ENCODE data around the gene UNC5CL.

Gene UNC5CL

GRCh38 chr6:41039060-41039998, at the start of gene UNC5CL:
UNC5CL (minus strand) TSS chr6:41039221; CDS start chr6:41035074, 4,147 bp downstream.
- peak; percentile 32 to 61 (median 51) for DNase-seq

GRCh38 chr6:41088451-41088850, 49.4 kb upstream of the UNC5CL start:
- DNase-seq: no peak

- no peak for DNase-seq
Measured at GRCh38 chr6:41085182-41085581, 46.2 kb upstream of the UNC5CL start.

GRCh38 chr6:41083072-41083471, 44.1 kb upstream of the UNC5CL start:
- DNase-seq: no peak

GRCh38 chr6:41080621-41081020, 41.6 kb upstream of the UNC5CL start:
- no peak for DNase-seq

- DNase-seq: no peak
Measured at GRCh38 chr6:41079080-41079479, 40.1 kb upstream of the UNC5CL start.

- DNase-seq: no peak
Measured at GRCh38 chr6:41078101-41078500, 39.1 kb upstream of the UNC5CL start.

GRCh38 chr6:41077536-41077935, 38.5 kb upstream of the UNC5CL start:
- DNase-seq: no peak

- peak in 1 of 3 donors; percentile 25 for DNase-seq
Measured at GRCh38 chr6:41075651-41076626, 36.9 kb upstream of the UNC5CL start.

- DNase-seq: no peak
Measured at GRCh38 chr6:41074692-41075436, 35.8 kb upstream of the UNC5CL start.

- peak; percentile 7 to 25 (median 14) for DNase-seq
Measured at GRCh38 chr6:41073968-41074691, 35.1 kb upstream of the UNC5CL start.

- peak; percentile 71 to 84 (median 74) for DNase-seq
Measured at GRCh38 chr6:41073203-41073967, 34.4 kb upstream of the UNC5CL start.

GRCh38 chr6:41072836-41073202, 33.8 kb upstream of the UNC5CL start, which contains the start of gene NFYA:
NFYA (plus strand) TSS chr6:41072974; CDS start chr6:41079090, 6,116 bp downstream.
- no peak for DNase-seq

GRCh38 chr6:41071923-41072835, 33.2 kb upstream of the UNC5CL start, which contains the start of gene OARD1:
OARD1 (minus strand) TSS chr6:41072356; CDS start chr6:41071634, 722 bp downstream.
- peak; percentile 100 for DNase-seq

GRCh38 chr6:41071501-41071922, 32.5 kb upstream of the UNC5CL start:
- peak in 1 of 3 donors; percentile 93 for DNase-seq

- DNase-seq: peak; percentile 84 to 89 (median 88)
Measured at GRCh38 chr6:41066867-41067304, 27.9 kb upstream of the UNC5CL start.

- DNase-seq: no peak
Measured at GRCh38 chr6:41065550-41066026, 26.6 kb upstream of the UNC5CL start.

- DNase-seq: no peak
Measured at GRCh38 chr6:41064841-41065240, 25.8 kb upstream of the UNC5CL start.

- DNase-seq: no peak
Measured at GRCh38 chr6:41063884-41064285, 24.9 kb upstream of the UNC5CL start.
